Subcutaneous adipose tissue (tissue), 4 donors: ENCODE data around the gene ARMH1. TPM values are rescaled to one million over a fixed set of nuclear protein-coding genes. Genes with fewer than 3 reads are reported as not detected.

ENCODE experiments used
- total RNA-seq, 4 donors: library from RNA; depleted of rRNA; stranded (reverse); fragments of >200 nt; gene quantifications; one replicate each; pipeline ENCODE4 v1.1.0, GENCODE V29; 2016
- TF ChIP-seq, protein P1 (sequence below): fragments of 450-650 bp; IDR thresholded peaks from one replicate; pipeline ENCODE4 v1.5.1; 2016; ENCODE audit warnings: low read depth, mild to moderate bottlenecking, control low read depth, antibody characterized with exemption, moderate library complexity

The ARMH1 gene
- 10 to 100 TPM in 1 of 4 donors, 1 to 10 TPM in 1, not detected in 2; 2.4 to 18.9 TPM for total RNA-seq

DNA sequence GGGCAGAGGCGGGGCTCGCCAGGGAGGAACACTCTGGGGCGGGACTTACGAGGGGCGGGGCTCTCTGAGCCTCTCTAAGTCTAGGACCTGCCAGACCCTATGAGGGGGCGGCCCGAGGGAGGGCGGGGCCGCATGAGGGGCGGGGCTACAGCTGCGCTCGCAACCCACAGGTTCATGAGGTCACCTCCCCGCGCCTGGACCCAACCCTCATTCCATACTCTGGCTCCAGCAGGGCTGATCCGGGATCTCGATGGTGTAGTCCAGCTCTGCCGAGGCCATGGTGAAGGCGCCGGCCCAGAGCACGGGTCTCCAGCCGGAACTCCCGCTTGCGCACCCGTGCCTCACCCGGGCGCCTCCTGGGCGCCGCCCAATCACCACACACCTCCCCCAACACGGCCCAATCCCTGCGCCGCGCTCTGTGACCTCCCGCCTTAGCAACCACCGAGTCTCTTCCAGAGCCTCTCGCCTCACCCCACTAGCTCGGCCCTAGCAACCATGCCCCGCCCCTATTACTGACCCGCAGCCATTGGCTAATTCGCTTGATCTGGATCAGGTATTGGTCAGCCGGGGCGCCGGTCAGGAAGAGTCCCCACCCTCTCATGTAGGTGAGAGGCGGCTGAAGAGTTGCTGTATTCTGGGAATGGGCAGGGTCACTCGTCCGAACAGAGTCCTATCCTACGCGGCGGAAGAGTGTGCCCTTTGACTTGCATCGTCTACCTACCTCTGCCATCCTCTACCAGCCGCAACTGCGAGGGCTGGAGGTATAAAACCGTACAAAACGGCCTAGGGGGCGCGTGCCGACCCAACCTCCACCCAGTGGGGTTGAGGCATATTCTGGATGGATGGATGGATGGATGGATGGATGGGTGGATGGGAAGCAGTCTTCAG lies at the start of gene ARMH1, which contains the start of gene TMEM53:
TSS of gene ARMH1 (plus strand) at position 602 of the 888 bp plus-strand sequence. CDS start 14,984 bp downstream, outside the sequence.
TSS of gene TMEM53 (minus strand) at position 369 of the 888 bp plus-strand sequence. CDS start at position 279, 90 bp downstream.
- TF ChIP-seq, protein P1, sequence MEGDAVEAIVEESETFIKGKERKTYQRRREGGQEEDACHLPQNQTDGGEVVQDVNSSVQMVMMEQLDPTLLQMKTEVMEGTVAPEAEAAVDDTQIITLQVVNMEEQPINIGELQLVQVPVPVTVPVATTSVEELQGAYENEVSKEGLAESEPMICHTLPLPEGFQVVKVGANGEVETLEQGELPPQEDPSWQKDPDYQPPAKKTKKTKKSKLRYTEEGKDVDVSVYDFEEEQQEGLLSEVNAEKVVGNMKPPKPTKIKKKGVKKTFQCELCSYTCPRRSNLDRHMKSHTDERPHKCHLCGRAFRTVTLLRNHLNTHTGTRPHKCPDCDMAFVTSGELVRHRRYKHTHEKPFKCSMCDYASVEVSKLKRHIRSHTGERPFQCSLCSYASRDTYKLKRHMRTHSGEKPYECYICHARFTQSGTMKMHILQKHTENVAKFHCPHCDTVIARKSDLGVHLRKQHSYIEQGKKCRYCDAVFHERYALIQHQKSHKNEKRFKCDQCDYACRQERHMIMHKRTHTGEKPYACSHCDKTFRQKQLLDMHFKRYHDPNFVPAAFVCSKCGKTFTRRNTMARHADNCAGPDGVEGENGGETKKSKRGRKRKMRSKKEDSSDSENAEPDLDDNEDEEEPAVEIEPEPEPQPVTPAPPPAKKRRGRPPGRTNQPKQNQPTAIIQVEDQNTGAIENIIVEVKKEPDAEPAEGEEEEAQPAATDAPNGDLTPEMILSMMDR = no peak

DNA sequence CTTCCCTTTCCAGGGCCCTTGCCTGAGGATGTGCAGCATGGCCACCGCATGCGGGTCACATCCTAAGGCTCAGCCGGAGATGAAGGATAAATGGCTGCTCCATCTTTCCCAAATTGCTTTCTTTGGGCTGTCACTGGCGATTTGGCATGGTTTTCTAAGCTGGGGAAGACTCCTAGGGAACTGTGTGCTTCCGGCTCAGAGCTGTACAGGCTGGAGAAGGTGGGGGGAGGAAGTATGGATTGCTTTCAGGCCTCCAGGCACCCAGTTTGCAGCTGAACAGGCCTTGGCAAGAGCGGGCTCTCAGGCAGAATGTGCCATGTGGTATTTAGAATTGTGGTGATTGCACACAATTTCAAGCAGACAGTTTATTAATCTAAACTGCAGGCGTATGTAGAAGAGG lies 49.2 kb upstream of the ARMH1 start:
- TF ChIP-seq, protein P1 = no peak

DNA sequence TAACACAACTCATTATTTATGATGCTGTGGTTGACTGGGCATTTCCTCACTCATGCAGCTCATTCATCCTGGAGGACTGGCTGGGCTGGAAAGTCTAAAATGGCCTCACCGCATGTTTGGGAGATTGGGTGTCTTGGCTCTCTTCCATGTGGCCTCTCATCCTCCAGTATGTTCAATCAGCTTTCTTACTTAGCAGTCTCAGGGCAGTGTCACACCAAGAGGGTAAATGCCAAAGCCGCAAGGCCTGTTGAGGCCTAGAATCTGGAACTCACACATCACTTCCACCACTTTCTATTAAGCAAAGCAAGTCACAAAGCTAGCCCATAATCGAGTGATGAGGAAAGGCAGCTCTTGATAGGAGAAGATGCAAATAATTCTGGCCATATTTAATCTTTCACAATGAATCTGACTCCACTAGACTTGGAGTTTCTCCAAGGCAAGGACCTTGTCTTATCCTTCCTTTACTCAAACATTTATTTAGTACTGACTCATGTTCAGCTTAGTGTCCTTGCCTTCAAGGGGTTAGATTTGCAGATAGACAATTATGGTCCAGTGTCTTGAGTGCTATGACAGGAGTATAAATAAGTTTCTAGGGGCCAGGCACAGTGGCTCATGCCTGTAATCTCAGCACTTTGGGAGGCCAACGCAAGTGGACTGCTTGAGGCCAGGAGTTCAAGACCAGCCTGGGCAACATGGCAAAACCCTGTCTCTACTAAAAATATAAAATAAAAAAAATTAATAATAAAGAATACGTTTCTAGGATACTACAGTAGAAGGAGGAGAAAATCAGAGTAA lies 45.4 kb upstream of the ARMH1 start:
- TF ChIP-seq, protein P1 = no peak

DNA sequence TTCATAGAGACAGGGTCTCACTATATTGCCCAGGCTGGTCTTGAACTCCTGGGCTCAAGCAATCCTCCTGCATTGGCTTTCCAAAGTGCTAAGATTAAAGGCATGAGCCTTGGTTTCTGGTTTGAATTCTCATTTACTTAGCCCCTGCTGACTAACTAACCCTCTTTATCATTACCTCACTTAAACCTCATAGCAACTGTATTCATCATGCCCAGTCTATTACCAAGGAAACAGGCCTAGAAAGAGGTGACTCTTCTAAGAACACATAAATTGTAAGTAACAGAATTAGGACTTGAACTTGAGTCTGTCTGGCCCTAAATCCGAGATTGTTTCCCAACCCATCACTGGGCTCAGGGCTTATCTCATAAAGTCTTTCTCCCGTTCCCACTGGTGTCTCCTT lies 44.4 kb upstream of the ARMH1 start:
- TF ChIP-seq, protein P1 = no peak

DNA sequence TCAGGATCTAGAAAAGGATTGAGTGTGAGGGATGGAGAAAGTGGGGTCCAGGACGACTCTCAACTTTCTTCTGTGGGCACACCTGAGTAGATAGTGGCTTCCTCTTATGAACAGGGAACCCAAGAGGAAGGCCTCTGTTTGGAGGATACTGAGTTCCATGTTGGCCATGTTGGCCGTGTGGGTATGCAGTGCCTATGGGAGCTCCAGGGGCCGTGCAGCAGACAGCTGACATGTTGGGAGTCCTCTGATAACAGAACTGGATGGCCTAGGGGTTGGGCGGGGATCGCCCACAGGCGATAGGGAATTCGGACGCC lies 43.2 kb upstream of the ARMH1 start:
- TF ChIP-seq, protein P1 = no peak

DNA sequence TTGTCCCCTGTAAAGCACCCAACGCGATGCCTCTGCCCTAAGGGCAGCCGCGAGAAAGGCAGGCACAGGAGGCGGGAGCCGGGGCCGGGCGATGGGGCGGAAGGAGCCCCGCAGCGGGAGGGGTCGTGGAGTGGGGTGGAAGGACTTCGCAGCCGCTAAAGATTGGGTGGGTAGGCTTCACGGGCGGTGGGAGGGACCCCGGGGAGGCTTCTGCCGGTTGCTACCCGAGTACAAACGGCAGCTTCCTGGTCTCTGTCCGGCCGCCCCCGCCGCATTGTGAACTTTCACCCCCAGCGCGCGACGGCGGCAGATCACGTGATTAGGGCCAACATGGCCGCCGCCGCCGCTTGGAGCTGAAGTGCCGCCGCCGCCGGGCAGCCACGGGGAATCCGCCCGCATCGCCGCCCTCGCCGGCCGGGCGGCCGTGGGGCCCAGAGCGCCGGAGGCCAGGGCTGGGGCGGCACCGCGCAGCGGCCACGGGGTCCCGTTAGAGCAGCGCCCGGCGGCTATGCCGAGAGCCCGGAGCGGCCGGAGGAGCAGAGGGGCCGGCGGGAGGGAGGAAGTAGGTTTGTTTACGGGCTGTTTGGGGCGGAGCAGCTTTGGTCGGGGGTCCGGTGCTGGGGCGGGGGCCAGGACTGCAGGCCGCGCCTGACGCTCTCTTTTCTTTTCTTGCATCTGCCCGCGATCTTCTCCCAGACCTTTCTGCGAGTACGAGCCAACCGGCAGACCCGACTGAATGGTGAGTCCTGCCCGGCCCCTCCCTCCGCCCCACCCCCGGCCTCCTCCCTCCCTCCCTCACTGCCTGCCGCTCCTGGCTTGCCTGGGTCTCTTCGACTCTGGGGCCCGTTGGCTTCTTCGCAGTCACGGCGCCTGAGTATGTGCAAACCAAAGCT lies 42.6 kb upstream of the ARMH1 start:
- TF ChIP-seq, protein P1 = no peak
